HFF-Myc (cell line): ENCODE measurements around the gene SH3PXD2B.
"Not testable (repeated sequence)": the region's sequence is repeated elsewhere in the genome, so short reads cannot be mapped to it uniquely, and the experiment has no call there.

ENCODE experiments used
- DNase-seq: peaks from one replicate; pipeline ENCODE4 v3.0.0-alpha.2; 2011; ENCODE audit warnings: low read depth; ENCODE audit errors: extremely low read depth
- H3K4me3 ChIP-seq: replicated peaks from 2 replicates; pipeline ENCODE4 v1.5.1; 2011; ENCODE audit warnings: low read depth, mild to moderate bottlenecking, control low read depth, low read length
- CTCF ChIP-seq: IDR thresholded peaks from 2 replicates; pipeline ENCODE4 v1.5.1; 2012; ENCODE audit warnings: mild to moderate bottlenecking, low read depth, low read length, control low read depth; ENCODE audit errors: missing control alignments

SH3PXD2B gene

GRCh38 chr5:172370648-172371545, 83.4 kb downstream of the SH3PXD2B start:
- peak; percentile 59 for TF ChIP-seq CTCF
- no peak overlapping the region for H3K4me3 ChIP-seq
- no peak for DNase-seq

GRCh38 chr5:172370237-172370640, 84.1 kb downstream of the SH3PXD2B start:
- DNase-seq = no peak
- TF ChIP-seq CTCF = no peak
- no peak overlapping the region for H3K4me3 ChIP-seq

- DNase-seq, H3K4me3 ChIP-seq: not testable (repeated sequence)
These were observed 85.6 kb downstream of the SH3PXD2B start for GRCh38 chr5:172368699-172369098.

- TF ChIP-seq CTCF = no peak
- no peak for DNase-seq
- no peak overlapping the region for H3K4me3 ChIP-seq
These were observed 88.2 kb downstream of the SH3PXD2B start for GRCh38 chr5:172365948-172366608.

GRCh38 chr5:172364773-172365172, 89.6 kb downstream of the SH3PXD2B start:
- no peak overlapping the region for H3K4me3 ChIP-seq
- TF ChIP-seq CTCF = no peak
- DNase-seq = no peak

- H3K4me3 ChIP-seq = no peak overlapping the region
- TF ChIP-seq CTCF = no peak
- DNase-seq = no peak
These were observed 91.6 kb downstream of the SH3PXD2B start for GRCh38 chr5:172362755-172363154.

GRCh38 chr5:172361566-172362238, 92.6 kb downstream of the SH3PXD2B start:
- peak; percentile 81 for DNase-seq
- no peak overlapping the region for H3K4me3 ChIP-seq
- TF ChIP-seq CTCF = no peak
